Measurements from ENCODE around the gene TFAM.

Gene TFAM

DNA sequence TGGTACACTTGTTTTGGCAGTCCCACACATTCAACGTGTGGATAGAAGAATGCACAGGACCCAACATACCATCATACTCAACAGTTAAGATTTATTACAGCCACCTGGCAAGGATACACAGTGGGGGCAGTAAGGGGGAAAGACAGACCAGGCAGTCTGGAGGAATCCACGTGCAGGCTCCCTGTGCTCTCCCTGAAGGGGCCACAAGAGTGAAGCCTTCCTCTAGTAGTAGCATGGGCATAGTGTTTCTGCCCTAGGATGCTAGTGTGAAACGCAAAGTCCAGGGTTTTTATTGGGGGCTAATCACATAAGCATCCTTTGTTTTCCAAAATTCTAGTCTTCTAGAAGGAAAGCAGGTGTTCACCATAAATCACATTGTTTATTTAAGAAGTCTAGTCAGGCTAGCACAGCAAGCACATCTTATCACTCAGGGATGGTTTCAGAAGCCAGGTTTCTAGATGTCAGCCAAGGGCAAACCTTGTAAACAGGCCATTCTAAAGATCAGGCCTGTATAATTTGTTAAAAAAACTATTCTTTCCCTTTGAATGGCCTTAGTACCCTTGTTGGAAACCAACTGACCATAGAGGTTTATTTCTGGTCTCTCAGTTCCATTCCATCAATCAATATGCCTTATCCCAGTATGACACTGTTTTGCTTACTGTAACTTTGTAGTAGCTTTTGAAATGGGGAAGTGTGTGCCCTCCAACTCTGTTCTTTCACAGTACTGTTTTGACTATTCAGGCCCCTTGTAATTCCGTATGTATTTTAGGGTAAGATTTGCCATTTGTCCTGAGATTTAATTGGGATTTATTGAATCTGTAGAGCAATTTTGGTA, 12.4 kb upstream of the TFAM start:
- Histone ChIP-seq H3K27ac (ENCODE audit: low read depth, low read length) (no peak overlapping the region), H3K4me2 (ENCODE audit: low read depth, low read length, poor library complexity, severe bottlenecking) (no peak overlapping the region), H3K27me3 (ENCODE audit: low read length) (no peaks in the 10 kb centered on the region), H3K36me3 (ENCODE audit: low read length) (0 out of 2 replicates have a peak, but pooled peaks cover 2% of the 10 kb centered on the region), H3K9ac (ENCODE audit: low read length) (no peak overlapping the region), H3K4me3 (ENCODE audit: insufficient read depth, low read length, poor library complexity, severe bottlenecking) (no peak overlapping the region), H4K20me1 (ENCODE audit: low read depth, low read length) (no peaks in the 10 kb centered on the region), H3K9me3 (ENCODE audit: insufficient read depth, low read length) (no peaks in the 10 kb centered on the region), H2AFZ (ENCODE audit: low read depth, low read length, severe bottlenecking) (no peak overlapping the region), H3K9me2 (replicated peaks; ENCODE audit: insufficient read depth, low read length) (no peaks in the 10 kb centered on the region), H3K79me2 (ENCODE audit: insufficient read depth, low read length) (no peaks in the 10 kb centered on the region), H3F3A (ENCODE audit: insufficient read depth) (no peaks in the 10 kb centered on the region)
- no peak for TF ChIP-seq EZH2phosphoT487 (conservative IDR thresholded peaks at IDR 0.05; ENCODE audit: low read length)
- TF ChIP-seq, protein P1, sequence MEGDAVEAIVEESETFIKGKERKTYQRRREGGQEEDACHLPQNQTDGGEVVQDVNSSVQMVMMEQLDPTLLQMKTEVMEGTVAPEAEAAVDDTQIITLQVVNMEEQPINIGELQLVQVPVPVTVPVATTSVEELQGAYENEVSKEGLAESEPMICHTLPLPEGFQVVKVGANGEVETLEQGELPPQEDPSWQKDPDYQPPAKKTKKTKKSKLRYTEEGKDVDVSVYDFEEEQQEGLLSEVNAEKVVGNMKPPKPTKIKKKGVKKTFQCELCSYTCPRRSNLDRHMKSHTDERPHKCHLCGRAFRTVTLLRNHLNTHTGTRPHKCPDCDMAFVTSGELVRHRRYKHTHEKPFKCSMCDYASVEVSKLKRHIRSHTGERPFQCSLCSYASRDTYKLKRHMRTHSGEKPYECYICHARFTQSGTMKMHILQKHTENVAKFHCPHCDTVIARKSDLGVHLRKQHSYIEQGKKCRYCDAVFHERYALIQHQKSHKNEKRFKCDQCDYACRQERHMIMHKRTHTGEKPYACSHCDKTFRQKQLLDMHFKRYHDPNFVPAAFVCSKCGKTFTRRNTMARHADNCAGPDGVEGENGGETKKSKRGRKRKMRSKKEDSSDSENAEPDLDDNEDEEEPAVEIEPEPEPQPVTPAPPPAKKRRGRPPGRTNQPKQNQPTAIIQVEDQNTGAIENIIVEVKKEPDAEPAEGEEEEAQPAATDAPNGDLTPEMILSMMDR (IDR thresholded peaks at IDR 0.05; ENCODE audit: insufficient read depth, low read length, poor library complexity, severe bottlenecking) = no peak

DNA sequence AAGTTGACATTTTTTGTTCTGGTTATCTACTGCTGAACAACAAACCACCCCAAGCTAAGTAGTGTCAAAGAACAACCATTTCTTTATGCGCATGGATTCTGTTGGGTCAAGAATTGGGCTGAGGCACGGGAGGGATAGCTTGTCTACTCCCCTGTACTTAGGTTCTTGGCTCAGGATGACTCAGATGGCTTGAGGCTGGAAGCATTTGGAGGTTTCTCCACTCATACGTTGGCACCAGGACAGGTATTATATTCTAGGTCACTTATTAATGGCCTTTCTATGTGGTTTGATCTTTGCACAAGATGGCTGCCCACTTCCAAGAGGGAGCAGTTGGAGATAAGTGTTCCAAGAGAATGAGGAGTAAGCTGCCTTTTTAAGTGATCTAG, 11.8 kb upstream of the TFAM start:
- Histone ChIP-seq H3K36me3 (ENCODE audit: low read length) (no peaks in the 10 kb centered on the region), H3K9ac (ENCODE audit: low read length) (no peak overlapping the region), H3F3A (ENCODE audit: insufficient read depth) (no peaks in the 10 kb centered on the region), H3K79me2 (ENCODE audit: insufficient read depth, low read length) (no peaks in the 10 kb centered on the region), H4K20me1 (ENCODE audit: low read depth, low read length) (no peaks in the 10 kb centered on the region), H3K4me3 (ENCODE audit: insufficient read depth, low read length, poor library complexity, severe bottlenecking) (no peak overlapping the region), H3K4me2 (ENCODE audit: low read depth, low read length, poor library complexity, severe bottlenecking) (no peak overlapping the region), H3K9me2 (replicated peaks; ENCODE audit: insufficient read depth, low read length) (no peaks in the 10 kb centered on the region), H3K27ac (ENCODE audit: low read depth, low read length) (no peak overlapping the region), H3K9me3 (ENCODE audit: insufficient read depth, low read length) (no peaks in the 10 kb centered on the region), H3K27me3 (ENCODE audit: low read length) (no peaks in the 10 kb centered on the region), H2AFZ (ENCODE audit: low read depth, low read length, severe bottlenecking) (no peak overlapping the region)
- no peak for TF ChIP-seq EZH2phosphoT487 (conservative IDR thresholded peaks at IDR 0.05; ENCODE audit: low read length)
- TF ChIP-seq, protein P1 (IDR thresholded peaks at IDR 0.05; ENCODE audit: insufficient read depth, low read length, poor library complexity, severe bottlenecking) = no peak

DNA sequence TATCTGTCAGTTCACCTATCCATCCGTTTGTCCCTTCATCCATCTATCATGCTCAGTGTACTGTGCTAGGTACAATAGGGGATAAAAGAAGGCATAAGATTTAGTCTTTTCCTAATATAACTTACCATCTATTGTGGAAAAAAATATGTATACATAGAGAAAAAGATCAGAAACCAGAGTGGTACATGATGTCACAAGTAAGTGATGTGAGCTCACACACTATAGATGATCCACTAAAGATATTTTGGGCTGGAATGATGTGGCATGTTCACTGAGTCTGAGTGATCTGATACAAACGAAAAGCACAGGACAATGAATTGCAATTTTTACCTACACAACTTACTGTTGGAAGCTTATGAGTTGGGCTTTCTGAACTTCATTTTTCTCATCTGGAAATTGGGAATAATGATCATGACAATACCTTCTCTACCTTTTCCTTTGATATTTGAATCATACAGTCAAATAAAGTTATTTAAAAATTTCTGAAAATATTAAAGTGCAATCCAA, 2.7 kb upstream of the TFAM start:
- TF ChIP-seq EZH2phosphoT487 (conservative IDR thresholded peaks at IDR 0.05; ENCODE audit: low read length) = no peak
- TF ChIP-seq, protein P1 (IDR thresholded peaks at IDR 0.05; ENCODE audit: insufficient read depth, low read length, poor library complexity, severe bottlenecking) = no peak
- Histone ChIP-seq H3K4me3 (ENCODE audit: insufficient read depth, low read length, poor library complexity, severe bottlenecking) (no peak overlapping the region), H3K4me2 (ENCODE audit: low read depth, low read length, poor library complexity, severe bottlenecking) (no peak overlapping the region), H3K27ac (ENCODE audit: low read depth, low read length) (no peak overlapping the region), H3K9me3 (ENCODE audit: insufficient read depth, low read length) (no peaks in the 10 kb centered on the region), H2AFZ (ENCODE audit: low read depth, low read length, severe bottlenecking) (no peak overlapping the region), H3F3A (ENCODE audit: insufficient read depth) (peaks cover 19% of the 10 kb centered on the region), H3K9me2 (replicated peaks; ENCODE audit: insufficient read depth, low read length) (no peaks in the 10 kb centered on the region), H3K36me3 (ENCODE audit: low read length) (peaks cover 3% of the 10 kb centered on the region; the same call in 1 of the 2 replicates), H4K20me1 (ENCODE audit: low read depth, low read length) (no peaks in the 10 kb centered on the region), H3K27me3 (ENCODE audit: low read length) (no peaks in the 10 kb centered on the region), H3K79me2 (ENCODE audit: insufficient read depth, low read length) (peaks cover 23% of the 10 kb centered on the region), H3K9ac (ENCODE audit: low read length) (no peak overlapping the region)
